ENCODE data around the gene KCNA5.

The KCNA5 gene

GRCh38 chr12:5043589-5044419, at the start of gene KCNA5:
Gene KCNA5 (plus strand): TSS chr12:5043879. CDS start chr12:5044148, 269 bp downstream.
- DNase-seq: no peak

- DNase-seq: no peak
Observed at GRCh38 chr12:4994622-4995021, 49.1 kb upstream of the KCNA5 start.

- no peak for DNase-seq
Observed at GRCh38 chr12:4996714-4997113, 47.0 kb upstream of the KCNA5 start.

GRCh38 chr12:4997939-4998338, 45.7 kb upstream of the KCNA5 start:
- no peak for DNase-seq

GRCh38 chr12:5000204-5000603, 43.5 kb upstream of the KCNA5 start:
- DNase-seq: no peak

- no peak for DNase-seq
Observed at GRCh38 chr12:5000658-5001385, 42.9 kb upstream of the KCNA5 start.

- peak; percentile 57 for DNase-seq
Observed at GRCh38 chr12:5003025-5003666, 40.5 kb upstream of the KCNA5 start.

GRCh38 chr12:5008661-5009060, 35.0 kb upstream of the KCNA5 start:
- no peak for DNase-seq

- no peak for DNase-seq
Observed at GRCh38 chr12:5010151-5010550, 33.5 kb upstream of the KCNA5 start.

- no peak for DNase-seq
Observed at GRCh38 chr12:5012337-5012736, 31.3 kb upstream of the KCNA5 start.

GRCh38 chr12:5013266-5013730, 30.4 kb upstream of the KCNA5 start:
- DNase-seq: no peak

GRCh38 chr12:5014269-5014668, 29.4 kb upstream of the KCNA5 start:
- DNase-seq: no peak

GRCh38 chr12:5015711-5016492, 27.8 kb upstream of the KCNA5 start:
- no peak for DNase-seq

- no peak for DNase-seq
Observed at GRCh38 chr12:5016526-5016925, 27.2 kb upstream of the KCNA5 start.

GRCh38 chr12:5017638-5018348, 25.9 kb upstream of the KCNA5 start:
- DNase-seq: no peak

GRCh38 chr12:5018677-5019076, 25.0 kb upstream of the KCNA5 start:
- no peak for DNase-seq

GRCh38 chr12:5022025-5022424, 21.7 kb upstream of the KCNA5 start:
- no peak for DNase-seq

GRCh38 chr12:5022465-5023061, 21.1 kb upstream of the KCNA5 start:
- peak; percentile 41 for DNase-seq

- DNase-seq: no peak
Observed at GRCh38 chr12:5023842-5024241, 19.8 kb upstream of the KCNA5 start.

- DNase-seq: no peak
Observed at GRCh38 chr12:5026342-5026938, 17.2 kb upstream of the KCNA5 start.
